Measurements from ENCODE around the gene NOP14.

DNA sequence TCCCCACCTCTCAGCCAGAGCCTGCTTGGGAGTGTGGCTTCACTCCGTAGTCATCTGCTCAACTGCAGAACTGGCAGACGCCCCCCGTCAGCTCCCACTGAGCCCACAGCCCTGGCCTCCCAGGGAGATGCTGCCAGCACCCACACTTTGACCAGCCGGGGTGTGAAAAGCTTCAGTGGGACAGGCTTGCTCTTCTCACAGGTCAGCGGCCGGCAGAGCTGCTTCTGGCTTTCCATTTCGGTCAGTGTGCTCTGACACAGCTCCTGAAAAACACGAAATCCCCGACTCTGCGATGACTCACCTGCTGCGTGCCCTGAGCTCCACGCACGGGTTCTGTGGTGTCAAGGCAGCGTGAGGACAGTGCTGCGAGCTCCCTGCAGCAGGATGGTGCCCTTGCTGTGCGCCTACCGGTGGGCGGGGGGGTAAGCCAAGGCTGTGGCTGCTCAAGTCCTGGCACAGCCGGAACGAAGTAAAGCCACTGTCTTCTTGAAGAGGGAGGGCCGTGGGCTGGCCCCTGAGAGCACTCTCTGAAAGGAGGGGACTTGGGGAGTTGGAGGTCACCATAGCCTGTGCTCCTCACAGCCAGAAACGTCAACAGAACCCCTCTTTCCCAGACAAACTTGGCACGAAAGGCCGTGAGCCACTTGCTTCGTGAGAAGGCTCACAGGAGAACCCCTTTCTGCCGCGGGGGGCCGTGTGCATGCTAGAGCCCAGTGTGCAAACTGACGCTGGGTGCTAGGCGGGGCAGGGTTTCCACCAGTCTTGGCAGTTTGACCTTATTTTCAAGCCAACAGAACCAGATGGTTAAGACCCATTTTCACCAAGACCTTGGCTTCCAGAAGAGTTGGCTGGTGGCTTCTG lies 23.6 kb downstream of the NOP14 start:
- TF ChIP-seq POLR2AphosphoS5 (IDR thresholded peaks at IDR 0.05; ENCODE audit: low read depth) (0 out of 2 replicates have a peak, but pooled peaks have one; percentile 33), GABPA (IDR thresholded peaks at IDR 0.05; ENCODE audit: low read depth) (no peak), SPI1 (IDR thresholded peaks at IDR 0.05; ENCODE audit: borderline replicate concordance, low read depth) (no peak)
- TF ChIP-seq, protein P1, sequence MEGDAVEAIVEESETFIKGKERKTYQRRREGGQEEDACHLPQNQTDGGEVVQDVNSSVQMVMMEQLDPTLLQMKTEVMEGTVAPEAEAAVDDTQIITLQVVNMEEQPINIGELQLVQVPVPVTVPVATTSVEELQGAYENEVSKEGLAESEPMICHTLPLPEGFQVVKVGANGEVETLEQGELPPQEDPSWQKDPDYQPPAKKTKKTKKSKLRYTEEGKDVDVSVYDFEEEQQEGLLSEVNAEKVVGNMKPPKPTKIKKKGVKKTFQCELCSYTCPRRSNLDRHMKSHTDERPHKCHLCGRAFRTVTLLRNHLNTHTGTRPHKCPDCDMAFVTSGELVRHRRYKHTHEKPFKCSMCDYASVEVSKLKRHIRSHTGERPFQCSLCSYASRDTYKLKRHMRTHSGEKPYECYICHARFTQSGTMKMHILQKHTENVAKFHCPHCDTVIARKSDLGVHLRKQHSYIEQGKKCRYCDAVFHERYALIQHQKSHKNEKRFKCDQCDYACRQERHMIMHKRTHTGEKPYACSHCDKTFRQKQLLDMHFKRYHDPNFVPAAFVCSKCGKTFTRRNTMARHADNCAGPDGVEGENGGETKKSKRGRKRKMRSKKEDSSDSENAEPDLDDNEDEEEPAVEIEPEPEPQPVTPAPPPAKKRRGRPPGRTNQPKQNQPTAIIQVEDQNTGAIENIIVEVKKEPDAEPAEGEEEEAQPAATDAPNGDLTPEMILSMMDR (IDR thresholded peaks at IDR 0.05; ENCODE audit: insufficient read depth, low read length), result no peak
- TF ChIP-seq, protein P2, sequence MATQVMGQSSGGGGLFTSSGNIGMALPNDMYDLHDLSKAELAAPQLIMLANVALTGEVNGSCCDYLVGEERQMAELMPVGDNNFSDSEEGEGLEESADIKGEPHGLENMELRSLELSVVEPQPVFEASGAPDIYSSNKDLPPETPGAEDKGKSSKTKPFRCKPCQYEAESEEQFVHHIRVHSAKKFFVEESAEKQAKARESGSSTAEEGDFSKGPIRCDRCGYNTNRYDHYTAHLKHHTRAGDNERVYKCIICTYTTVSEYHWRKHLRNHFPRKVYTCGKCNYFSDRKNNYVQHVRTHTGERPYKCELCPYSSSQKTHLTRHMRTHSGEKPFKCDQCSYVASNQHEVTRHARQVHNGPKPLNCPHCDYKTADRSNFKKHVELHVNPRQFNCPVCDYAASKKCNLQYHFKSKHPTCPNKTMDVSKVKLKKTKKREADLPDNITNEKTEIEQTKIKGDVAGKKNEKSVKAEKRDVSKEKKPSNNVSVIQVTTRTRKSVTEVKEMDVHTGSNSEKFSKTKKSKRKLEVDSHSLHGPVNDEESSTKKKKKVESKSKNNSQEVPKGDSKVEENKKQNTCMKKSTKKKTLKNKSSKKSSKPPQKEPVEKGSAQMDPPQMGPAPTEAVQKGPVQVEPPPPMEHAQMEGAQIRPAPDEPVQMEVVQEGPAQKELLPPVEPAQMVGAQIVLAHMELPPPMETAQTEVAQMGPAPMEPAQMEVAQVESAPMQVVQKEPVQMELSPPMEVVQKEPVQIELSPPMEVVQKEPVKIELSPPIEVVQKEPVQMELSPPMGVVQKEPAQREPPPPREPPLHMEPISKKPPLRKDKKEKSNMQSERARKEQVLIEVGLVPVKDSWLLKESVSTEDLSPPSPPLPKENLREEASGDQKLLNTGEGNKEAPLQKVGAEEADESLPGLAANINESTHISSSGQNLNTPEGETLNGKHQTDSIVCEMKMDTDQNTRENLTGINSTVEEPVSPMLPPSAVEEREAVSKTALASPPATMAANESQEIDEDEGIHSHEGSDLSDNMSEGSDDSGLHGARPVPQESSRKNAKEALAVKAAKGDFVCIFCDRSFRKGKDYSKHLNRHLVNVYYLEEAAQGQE (IDR thresholded peaks at IDR 0.05; ENCODE audit: insufficient replicate concordance, low read depth), result no peak
